CD4-positive, alpha-beta T cell treated with Interleukin-6 at 100 ng/mL for 8 hours (primary cell): ENCODE results near the gene ALK.

Experiments
- DNase-seq: peaks from one replicate; pipeline ENCODE4 v3.0.0-alpha.2; 2020; ENCODE audit warnings: mixed read lengths, low spot score

ALK gene

DNA sequence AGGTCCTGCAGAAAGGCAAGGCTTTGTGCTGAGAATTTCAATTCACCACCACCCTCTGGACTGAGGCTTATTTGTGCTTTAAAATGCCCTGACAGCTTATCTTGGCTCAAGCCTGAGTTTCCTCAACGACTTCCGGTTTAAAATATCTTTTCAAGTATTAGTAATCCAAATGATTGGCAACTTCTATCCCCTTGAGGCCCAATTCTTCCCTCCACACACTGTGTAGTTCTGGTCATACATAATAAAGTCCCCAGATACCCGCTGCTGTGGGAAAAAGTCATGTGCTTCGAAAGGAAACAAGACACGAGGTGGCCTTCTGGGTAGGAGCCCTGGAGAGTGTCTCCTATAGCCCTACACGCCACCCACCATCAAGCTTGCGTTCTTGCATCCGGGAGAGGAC is 393.4 kb downstream of the ALK start:
- DNase-seq: no peak

DNA sequence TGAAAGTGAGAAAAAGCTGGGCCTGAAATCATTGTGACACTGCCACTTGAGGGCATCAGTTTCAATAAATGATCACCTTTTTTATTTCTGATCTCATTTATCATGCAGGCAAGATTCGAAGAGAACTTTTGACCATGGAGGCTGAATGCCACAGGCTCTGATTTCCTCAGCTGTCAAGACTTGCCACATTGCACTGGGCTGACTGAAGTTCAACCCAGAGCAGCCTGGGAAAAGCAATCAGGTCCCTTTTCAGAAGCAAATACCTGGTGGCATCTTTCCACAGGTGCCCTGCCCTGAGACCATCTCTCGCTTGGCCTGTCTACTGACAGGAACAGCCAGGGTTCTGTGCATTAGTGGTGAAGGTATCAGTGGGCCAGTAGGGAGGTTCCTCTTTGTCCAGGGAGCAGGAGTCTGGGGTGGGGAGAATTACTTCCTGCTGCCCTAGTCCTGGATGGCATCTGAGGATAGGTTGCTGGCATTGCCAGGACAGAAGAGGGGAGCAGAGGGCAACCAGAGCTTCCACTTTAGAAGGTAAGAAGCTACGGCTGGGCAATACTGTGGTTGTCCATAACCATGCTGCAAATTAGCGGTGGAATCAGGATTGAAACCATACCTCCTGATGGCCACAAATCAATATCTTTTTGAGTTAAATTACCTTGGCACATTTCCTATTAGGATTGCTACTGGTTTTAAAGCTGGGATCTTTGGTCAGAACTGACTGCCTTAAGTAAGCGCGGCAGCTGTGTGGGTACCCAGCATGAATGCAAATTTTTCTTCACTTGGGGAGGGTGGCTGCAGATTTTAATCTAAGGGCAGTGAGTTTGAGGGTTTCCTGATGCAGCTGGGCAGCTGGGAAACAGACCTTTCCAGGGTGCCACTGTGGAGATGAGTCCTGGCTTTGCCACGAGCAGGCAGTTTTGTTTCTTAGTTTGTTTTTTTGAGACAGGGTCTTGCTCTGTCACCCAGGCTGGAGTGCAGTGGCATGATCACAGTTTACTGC is 394.5 kb downstream of the ALK start:
- DNase-seq: no peak

DNA sequence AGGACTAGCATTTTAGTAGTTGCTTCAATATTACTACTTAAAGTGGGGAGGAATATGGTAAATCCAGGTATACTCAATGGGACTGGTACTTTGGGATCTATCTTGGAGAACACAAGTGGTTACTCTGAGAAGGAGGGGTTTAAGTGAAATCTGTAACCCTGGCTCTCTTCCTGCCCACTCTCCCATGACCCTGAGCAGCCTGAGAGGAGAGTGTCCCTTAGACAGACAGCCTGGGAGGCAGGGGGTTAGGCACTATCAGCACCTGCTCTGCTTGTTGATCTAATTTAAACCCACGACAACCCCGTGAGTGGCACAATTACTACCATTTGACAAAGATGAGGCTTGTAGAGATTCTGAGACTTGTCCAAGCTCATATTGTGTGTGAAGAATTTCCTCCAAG is 395.5 kb downstream of the ALK start:
- DNase-seq: no peak

DNA sequence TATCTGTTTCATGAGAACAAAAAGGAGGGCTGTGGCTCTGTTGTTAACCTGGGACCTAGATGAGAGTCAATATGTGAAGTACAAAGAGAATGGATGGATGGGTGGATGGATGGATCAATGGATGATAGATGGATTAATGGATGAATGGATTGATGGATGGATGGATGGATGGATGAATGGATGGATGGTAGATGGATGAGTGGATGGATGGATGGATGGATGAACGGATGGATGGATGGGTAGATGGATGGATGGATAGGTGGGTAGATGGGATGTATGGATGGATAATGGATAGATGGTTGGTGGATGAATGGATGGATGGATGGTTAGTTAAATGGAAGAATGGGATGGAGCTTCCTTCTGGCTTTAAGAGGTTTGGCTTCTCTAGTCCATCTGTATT is 396.7 kb downstream of the ALK start:
- DNase-seq: no peak

DNA sequence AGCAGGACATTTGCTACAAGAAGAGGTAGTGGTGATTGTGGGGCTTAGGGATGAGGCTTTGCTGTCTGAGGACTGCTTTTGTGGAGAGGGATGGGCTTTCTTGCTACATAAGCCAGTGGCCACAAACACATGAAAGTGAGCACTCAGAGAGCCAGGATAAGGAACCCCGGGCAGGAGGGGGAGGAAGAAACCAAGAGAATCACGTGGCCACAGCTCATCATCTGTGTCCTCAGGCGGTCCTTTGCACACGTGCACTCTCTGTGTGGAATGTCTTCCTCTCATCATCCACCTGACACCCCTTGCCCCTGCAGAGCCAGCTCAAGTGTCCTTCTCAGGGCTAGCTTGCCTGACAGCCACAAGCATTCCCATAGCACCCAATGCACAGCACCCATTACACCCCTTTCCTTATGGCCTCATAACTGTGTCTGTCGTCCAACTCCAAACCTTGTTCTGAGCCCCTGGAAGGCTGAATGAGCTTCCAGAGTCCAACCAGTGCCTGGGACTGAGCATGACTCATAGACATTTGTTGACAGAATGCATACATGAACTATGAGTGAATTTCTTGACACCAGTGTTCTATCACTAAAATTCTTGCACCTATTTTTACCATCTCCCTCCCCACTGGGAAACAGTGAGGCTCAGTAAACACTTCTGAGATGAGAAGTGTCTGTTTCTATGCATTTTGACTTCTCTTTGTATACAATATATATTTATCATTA is 398.3 kb downstream of the ALK start:
- DNase-seq: no peak

DNA sequence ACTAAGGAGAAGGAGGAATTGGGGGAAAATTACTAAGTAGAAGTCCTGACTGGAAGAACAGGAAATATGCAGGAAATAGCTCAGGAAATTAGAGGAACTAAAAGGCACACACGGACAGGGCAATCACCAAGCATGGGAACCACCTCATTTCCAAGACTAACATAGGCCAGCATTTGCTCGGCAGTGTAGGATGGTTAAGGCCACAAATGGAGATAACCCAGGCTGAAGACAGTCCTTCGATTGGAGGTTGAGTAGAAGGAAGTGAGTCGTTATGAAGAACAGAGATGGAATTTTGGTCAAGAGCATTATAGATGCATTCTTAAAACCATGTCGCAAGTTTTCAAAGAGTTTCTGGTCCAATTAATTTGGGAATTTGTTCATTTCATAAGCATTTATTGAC is 401.4 kb downstream of the ALK start:
- DNase-seq: no peak

DNA sequence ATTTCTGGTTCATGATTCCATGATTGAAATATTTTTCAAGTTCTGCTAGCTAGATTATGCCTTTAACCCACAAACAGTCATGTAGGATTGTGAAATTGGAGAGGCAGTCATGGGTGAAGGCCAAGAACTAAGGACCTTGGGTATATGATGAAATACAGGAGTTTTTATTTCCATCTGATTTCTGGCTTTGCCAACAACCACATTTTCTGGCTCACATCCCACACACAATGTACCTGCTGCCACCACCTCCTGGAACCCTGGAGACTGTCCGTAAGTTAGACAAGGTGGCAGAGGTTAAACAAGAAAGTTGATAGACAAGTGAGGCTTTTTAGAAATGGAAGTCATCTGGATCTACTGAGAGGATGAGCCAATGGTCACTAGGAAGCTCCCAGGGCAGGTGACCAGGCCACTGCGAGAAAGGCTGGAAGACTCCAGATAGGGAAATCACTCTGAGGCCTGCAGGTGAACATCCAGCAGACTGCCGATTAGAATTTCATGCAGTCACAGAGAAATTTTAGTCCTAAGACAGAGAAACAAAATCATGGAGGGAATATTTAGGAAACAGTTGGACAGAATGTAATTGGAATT is 402.0 kb downstream of the ALK start:
- DNase-seq: no peak

DNA sequence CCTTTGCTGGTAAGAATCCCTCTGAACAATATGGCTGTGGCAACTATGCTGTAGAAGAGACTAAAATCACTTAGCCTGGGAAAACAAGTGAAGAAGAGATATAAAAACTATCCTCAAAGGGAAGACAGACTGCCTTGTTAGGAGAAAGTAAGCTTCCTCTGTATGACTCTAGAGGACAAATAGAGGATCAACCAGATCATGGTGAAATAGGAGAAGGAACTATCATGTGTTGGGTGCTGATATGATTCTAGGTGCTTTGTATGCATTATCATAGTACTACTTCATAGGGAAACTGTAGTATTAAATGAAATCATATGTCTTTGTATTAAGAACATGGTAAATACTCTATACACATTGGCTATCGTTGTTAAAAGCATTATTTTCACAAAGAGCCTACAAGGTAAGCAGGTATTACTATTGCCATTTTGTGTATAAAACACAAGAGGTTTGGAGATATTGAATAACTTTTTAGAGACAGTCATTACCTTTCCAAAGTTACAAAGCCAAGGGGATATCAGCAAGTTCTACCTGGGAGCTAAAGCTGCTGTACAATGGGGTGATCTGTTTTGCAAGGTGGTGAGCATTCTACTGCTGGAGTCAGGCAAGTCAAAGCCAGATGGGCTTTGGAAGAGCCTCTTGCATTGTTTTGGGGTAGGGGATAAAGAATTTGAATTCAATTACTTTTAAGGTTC is 402.6 kb downstream of the ALK start:
- no peak for DNase-seq

DNA sequence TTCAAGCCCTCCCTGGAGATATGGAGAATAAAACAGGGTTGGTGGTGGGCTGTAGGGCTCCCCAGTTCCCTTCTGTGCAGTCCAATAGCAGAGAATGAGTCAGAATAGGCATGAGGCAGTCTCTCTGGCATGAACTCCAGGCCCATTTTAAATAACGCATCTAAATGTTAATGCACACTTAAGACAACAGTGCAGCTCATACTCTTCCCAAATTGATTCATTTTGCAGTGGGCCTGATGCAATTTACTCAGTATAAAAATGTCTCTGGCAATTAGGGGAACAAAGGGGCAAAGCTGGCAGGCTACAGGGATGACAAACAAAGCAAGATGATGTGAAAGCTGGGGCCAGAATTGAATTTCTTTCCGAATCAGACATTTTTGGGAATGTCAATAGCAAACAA is 403.4 kb downstream of the ALK start:
- DNase-seq: no peak

DNA sequence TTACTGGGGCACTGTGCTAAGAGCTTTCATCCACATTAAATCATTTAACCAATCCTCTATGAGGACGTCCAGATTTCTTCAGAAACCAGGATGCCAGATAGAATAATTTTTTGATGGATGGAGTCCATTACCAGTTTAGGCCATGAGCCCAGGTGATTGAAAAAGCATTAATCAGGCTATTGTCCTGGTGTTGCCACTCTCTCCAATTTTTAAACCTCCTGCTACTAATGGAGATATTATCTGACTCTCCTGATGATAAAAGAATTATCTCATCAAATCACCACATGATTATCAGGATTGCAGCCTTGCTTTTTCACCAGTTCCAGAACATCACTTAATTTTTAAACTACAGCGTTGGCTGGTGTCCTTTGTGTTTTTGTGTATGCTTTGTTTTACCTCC is 404.0 kb downstream of the ALK start:
- DNase-seq: no peak

DNA sequence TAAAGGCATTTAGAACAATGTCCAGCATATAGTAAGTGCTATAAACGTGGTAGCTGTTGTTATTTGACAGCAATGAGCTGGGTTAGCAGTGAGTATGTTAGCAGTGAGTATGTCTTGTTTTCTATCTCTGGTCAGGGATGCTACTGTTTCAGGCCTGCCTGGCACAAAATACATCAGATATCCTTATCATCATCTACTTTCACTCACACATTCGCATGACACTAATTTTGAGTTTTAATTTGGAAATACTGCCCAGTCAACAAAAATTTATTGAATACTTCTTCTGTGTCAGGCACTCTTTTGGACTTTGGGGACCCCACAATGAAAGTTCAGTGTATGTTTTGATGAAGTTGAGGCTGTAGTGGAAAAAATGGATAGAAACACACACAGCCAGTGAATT is 404.6 kb downstream of the ALK start:
- DNase-seq: no peak

DNA sequence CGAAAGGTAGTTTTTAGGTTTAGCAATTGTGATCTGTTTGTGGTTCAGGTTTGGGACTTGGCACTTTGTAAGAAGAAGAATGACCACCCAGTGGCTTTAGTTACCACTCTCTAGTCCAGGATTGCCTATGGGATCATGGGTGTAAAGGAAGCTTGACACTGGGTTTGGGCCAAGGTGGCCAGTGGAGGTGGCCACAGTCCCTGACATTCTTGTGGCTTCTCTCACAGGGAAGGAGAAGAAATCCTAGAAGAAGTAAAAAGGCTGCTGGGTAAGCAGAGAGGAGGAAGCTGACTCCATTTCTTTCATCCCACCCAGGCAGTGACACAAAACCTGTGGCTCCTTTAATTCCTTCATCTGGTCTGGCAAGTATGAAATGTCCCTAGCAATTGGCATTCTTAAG is 411.5 kb downstream of the ALK start:
- DNase-seq: no peak

DNA sequence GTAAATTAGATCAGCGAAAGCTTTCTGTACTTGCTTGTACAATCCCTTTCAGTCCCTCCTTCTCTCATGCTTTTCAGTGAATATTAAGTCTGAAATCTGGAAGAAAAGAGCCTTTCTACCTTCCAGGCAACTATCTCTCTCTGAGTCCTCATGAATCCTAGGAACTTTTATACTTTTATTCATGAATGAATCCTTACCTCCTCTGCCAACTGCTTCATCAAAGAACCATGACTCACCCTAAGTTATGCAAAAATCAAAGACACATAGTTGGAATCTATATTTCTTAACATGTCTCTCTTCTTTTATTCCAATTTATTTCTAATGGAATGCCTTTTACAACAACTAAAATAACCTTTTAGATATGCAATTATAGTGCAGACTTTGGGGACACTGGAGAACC is 412.0 kb downstream of the ALK start:
- DNase-seq: no peak

DNA sequence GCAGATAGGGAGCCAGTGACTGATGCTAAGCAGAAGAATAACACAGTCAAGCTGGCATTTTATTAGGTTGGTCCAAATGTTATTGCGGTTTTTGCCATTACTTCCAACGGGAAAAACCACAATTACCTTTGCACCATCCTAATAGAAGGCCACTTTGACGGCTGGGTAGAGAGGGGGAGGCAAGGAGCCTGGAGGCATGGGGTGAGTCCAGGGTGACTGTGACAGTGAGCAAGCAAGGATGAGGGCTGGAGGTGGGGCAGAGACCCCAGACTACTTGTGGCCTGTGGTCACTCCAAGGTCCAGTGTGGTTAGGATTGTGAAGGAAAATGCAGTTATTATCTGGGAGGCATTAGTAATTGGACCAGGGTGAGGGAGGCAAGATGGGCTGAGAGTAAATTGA is 416.6 kb downstream of the ALK start:
- no peak for DNase-seq

DNA sequence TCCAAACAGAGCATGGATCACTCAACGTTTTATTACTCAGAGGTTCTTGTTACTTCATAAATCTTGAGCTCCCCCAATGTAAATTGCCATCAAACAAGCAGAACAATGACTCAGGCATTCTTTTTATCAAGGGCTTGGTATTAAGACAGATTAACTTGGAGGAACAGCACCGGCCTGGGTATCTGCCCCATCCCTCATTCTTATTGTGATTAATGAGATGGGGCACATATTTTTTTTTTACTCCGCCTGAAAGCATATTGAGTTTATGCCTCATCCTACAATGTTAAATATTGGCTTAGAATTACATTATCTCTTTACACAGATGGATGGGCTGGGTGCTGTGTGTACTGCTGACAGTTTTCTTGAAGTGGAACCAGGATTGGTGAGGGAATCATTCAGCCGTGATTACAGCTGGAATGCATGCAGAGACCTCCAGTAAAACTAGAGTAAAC is 418.9 kb downstream of the ALK start:
- no peak for DNase-seq

DNA sequence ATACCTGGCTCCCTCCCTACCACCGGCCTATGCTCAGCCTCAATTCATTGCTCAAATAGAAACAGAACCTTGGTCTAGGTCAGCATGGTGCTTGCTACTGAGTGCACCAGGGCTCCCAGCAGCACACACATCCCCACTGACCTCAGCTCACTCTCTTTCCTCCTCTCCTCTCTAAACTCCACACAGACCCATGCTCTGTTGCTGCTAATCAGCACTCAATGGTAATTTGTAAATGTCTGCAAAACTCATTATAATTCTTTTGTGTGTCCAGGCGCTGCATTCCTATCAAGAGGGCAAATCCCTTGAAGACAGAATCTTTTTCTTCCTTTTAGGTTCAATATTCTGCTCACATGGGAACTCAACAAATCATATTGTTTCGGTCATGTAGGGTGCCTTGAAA is 424.0 kb downstream of the ALK start:
- no peak for DNase-seq

DNA sequence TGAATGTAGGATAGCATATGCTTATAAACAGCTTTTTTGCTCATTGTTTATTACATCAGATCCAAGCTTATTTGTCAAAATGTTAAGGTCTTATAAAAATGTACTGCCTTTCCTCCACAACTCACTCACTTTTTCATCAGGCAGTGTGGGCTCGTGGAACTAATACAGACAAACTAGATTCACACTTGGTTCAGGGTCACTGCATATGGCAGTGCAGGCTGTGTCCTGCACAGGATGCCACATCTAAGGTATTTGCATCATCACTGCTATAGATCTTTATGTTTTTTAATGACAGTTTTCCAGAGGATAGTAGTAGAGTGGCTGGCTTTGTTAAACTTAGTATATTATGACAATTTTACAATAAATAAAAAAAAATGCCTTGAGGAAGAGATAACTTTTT is 425.2 kb downstream of the ALK start:
- DNase-seq: no peak

DNA sequence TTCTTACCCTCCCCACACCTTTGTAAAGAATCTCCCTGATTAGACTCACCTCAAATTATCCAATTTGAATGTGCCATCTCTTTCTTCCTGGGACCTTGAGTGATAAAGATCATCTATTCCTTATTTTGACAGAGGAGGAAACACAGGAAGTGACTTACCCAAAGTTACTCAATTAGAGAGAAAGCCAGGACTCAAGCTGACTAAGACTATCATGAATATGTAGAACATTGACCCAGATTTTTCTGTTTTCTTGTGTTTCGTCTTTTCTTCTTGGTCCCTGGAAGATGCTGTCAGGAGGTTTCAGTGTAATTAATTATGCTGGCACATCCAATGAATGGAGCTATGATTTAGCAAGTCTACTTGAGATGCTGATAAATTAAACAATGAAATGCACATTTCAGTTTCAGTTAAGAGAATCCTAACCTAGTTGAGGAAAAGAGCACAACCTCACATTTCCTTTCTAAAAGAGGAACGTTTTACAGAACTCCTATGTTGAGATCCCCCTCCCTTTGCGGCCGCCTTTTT is 425.8 kb downstream of the ALK start:
- no peak for DNase-seq

DNA sequence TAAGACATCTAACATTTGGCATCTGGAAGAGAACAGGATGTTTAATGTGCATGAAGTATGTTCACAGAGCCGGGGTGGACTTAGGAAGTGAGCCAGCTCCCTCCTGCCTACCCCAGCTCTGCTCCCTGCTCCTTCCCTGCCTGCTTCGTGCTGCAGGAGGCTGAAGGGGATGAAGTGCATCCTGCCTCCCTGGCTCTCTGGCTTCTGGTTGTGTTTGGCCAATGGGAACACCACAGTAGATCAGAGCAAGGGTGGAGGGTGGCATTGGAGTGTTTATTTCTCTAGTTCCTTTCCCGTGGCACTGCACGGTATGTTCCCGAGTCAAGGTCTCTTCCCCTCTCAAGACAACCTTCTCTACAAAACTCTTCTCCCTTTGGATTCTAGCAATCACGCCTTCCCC is 426.3 kb downstream of the ALK start:
- DNase-seq: no peak

DNA sequence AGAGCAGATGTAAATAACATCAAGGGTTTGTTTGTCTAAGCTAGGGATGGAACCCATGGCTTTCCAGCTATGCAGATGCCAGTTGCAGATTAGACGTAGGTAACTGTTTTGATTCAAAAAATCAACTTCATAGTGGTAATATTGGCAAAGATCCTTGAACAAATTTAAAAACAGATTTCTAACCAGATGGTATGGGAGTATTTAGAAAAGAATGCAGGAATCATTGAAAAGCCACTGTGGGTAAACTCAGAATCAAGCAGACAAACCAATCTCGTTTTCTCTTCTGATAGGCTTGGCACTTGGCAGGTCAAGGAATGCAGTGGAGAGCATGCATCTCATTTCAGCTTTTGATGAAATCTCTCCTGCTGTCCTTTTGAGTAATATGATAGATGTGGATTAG is 428.7 kb downstream of the ALK start:
- no peak for DNase-seq

DNA sequence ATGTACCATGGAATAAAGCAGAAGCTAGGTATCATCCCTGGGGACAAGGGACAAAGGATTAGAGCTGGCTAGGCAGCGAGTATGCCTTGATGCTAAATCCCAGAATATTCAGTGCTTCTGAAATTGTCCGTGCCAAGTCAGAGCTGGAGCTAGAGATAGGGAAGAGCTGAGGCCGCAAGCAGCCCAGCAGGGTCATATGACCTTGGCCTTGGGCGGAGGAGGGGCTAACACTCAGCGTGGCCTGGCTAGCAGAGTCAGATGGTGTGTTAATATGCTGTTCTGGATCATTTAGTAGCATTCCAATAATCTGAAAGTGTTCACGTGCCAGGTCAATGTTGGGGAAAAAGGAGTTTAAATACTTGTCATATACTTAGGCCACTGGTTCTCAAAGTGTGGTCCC is 431.3 kb downstream of the ALK start:
- DNase-seq: no peak

DNA sequence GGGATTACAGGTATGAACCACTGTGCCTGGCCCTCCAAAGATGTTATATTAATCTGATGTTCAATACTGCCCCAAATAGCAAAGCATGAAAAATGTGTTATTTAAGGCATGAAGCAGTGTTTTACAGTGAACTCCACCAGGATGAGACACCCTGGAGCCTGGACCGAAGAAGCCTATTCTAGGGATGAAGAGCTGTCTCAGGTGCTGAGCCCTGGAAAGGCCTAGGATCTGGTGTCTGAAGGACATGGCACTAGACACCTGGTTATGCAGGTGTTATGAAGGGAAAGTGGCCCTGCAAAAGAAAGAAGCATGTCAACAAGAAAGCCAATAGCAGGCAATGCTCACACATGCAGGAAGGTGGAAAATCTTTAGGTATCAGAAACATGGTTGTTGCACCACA is 431.8 kb downstream of the ALK start:
- no peak for DNase-seq
